HepG2 (cell line): ENCODE data around the gene CCNL1. TPM values are rescaled to one million over a fixed set of nuclear protein-coding genes. Genes with fewer than 3 reads are reported as not detected.

ENCODE experiments used
- ATAC-seq: fragments of 200-7000 bp; cut with Tn5 transposase; 3 replicates; pipeline ENCODE4 v1.9.1; 2020; ENCODE audit warnings: mild to moderate bottlenecking, moderate library complexity
- BruUV-seq: library from RNA; stranded (reverse); fragments of 400-500 nt; replicated peaks from 2 replicates; lab custom pipeline; 2021; lab: Mats Ljungman, UMichigan
- CTCF ChIA-PET: fragments of 300-600 bp; formaldehyde crosslinking; extraction: SDS; loops from one replicate; lab custom pipeline; 2021; ENCODE audit warnings: low total read pairs, inconsistent platforms, low intra/inter-chr PET ratio; lab: Yijun Ruan, JAX
- POLR2A ChIA-PET: fragments of 350-600 bp; sonication (Branson Sonifier 250); formaldehyde crosslinking; loops from one replicate; lab custom pipeline; 2020; ENCODE audit warnings: antibody characterized with exemption, inconsistent platforms; lab: Yijun Ruan, JAX
- DNase-seq: peaks from one replicate; pipeline ENCODE4 v3.0.0-alpha.2; 2015; ENCODE audit warnings: low spot score
- FAIRE-seq: peaks from 3 replicates; lab custom pipeline; 2011; peaks lifted over from hg19 to GRCh38; lab: Jason Lieb, UNC
- H2AFZ ChIP-seq: one replicate; pipeline ENCODE4 v1.6.1; 2011; ENCODE audit warnings: low read length, inconsistent platforms
- H3K27ac ChIP-seq: fragments of 300-600 bp; 3 replicates; pipeline ENCODE4 v1.8.0; 2011; ENCODE audit warnings: mixed run types, mild to moderate bottlenecking, mixed read lengths, low read length, inconsistent platforms; ENCODE audit not compliant: insufficient read depth; ENCODE audit errors: extremely low read length
- H3K27me3 ChIP-seq, 2 experiments: fragments of 200-600 bp in 1 of 2; 2 replicates in 1 of 2; 3 replicates in 1 of 2; pipeline versions ENCODE4 v1.6.0 to v1.8.0; 2011; ENCODE audit warnings: low read length in 2 of 2, mild to moderate bottlenecking in 2 of 2, moderate library complexity in 2 of 2, inconsistent platforms in 1 of 2; ENCODE audit not compliant: insufficient read depth in 2 of 2, control insufficient read depth in 1 of 2
- H3K36me3 ChIP-seq, 2 experiments: fragments of 200-600 bp in 1 of 2; replicated peaks in 1 of 2; 2 replicates in 1 of 2; 3 replicates in 1 of 2; pipeline versions ENCODE4 v1.5.1 to v1.8.0; 2011; ENCODE audit warnings: low read length in 2 of 2, inconsistent platforms in 1 of 2; ENCODE audit not compliant: insufficient read depth in 2 of 2, control insufficient read depth in 1 of 2
- H3K4me1 ChIP-seq: 2 replicates; pipeline ENCODE4 v1.5.1; 2012; ENCODE audit warnings: low read length, inconsistent platforms; ENCODE audit not compliant: insufficient read depth
- H3K4me2 ChIP-seq: 2 replicates; pipeline ENCODE4 v1.6.0; 2011; ENCODE audit warnings: low read depth, low read length, inconsistent platforms
- H3K4me3 ChIP-seq, 3 experiments: fragments of 200-600 bp in 1 of 3; sonication (generic), shearing (Covaris generic) in 1 of 3; replicated peaks in 1 of 3; 2 replicates each; pipeline ENCODE4 v1.5.1; 2011 to 2016; ENCODE audit warnings: low read length in 3 of 3, inconsistent platforms in 2 of 3, low read depth in 2 of 3, mild to moderate bottlenecking in 2 of 3, control low read depth in 1 of 3, mixed read lengths in 1 of 3; ENCODE audit not compliant: insufficient read depth in 1 of 3
- H3K79me2 ChIP-seq: one replicate; pipeline ENCODE4 v1.6.1; 2011; ENCODE audit warnings: low read length, inconsistent platforms; ENCODE audit not compliant: insufficient read depth
- H3K9ac ChIP-seq: 2 replicates; pipeline ENCODE4 v1.6.0; 2011; ENCODE audit warnings: mild to moderate bottlenecking, low read depth, low read length, inconsistent platforms; ENCODE audit not compliant: insufficient read depth
- H3K9me3 ChIP-seq: 2 replicates; pipeline ENCODE4 v1.5.1; 2012; ENCODE audit warnings: mild to moderate bottlenecking, low read length
- H4K20me1 ChIP-seq: 2 replicates; pipeline ENCODE4 v1.6.0; 2011; ENCODE audit warnings: inconsistent platforms, mild to moderate bottlenecking, low read length, moderate library complexity; ENCODE audit not compliant: insufficient read depth
- MIER3 ChIP-seq: IDR thresholded peaks from 2 replicates; pipeline ENCODE4 v1.6.1; 2016; ENCODE audit warnings: missing compliant biosample characterization, borderline replicate concordance
- MZF1 ChIP-seq: sonication (generic); formaldehyde crosslinking; IDR thresholded peaks from 2 replicates; pipeline ENCODE4 v1.8.1; 2023; ENCODE audit warnings: mild to moderate bottlenecking, missing genetic modification reagents, borderline replicate concordance
- PLRG1 ChIP-seq: fragments of 450-650 bp; conservative IDR thresholded peaks from 2 replicates; pipeline ENCODE4 v1.6.1; 2016
- SALL2 ChIP-seq: sonication (generic); formaldehyde crosslinking; IDR thresholded peaks from 2 replicates; pipeline ENCODE4 v1.8.1; 2023; ENCODE audit warnings: mild to moderate bottlenecking, missing genetic modification reagents, inconsistent platforms
- SOX6 ChIP-seq, 2 experiments: fragments of 450-650 bp in 1 of 2; sonication (generic) in 1 of 2; formaldehyde crosslinking in 1 of 2; IDR thresholded peaks; 2 replicates each; pipeline versions ENCODE4 v1.4.0 to v1.6.1; 2017 to 2020; ENCODE audit warnings: antibody characterized with exemption in 1 of 2, mild to moderate bottlenecking in 1 of 2, missing genetic modification reagents in 1 of 2
- TARDBP ChIP-seq: sonication (generic); formaldehyde crosslinking; IDR thresholded peaks from 2 replicates; pipeline ENCODE4 v1.8.0; 2022; ENCODE audit warnings: mild to moderate bottlenecking, missing genetic modification reagents
- ZNF547 ChIP-seq: sonication (generic); formaldehyde crosslinking; IDR thresholded peaks from 2 replicates; pipeline ENCODE4 v1.5.1; 2020; ENCODE audit warnings: mild to moderate bottlenecking, missing genetic modification reagents
- ZNF552 ChIP-seq: sonication (generic); formaldehyde crosslinking; IDR thresholded peaks from 2 replicates; pipeline ENCODE4 v1.9.0; 2022; ENCODE audit warnings: missing genetic modification reagents, mild to moderate bottlenecking, borderline replicate concordance
- ZNF777 ChIP-seq: sonication (generic); formaldehyde crosslinking; IDR thresholded peaks from 2 replicates; pipeline ENCODE4 v1.4.0; 2020; ENCODE audit warnings: missing genetic modification reagents
- ZNF788 ChIP-seq: sonication (generic); formaldehyde crosslinking; IDR thresholded peaks from 2 replicates; pipeline ENCODE4 v1.5.0; 2020; ENCODE audit warnings: mild to moderate bottlenecking, missing genetic modification reagents, borderline replicate concordance
- WGBS: methylation state at CpG from one replicate; pipeline ENCODE4 v1.1.6; 2017; ENCODE audit warnings: low lambda C conversion rate; 5-methylcytosine and 5-hydroxymethylcytosine counted together
- in situ Hi-C: cut with HindIII; loops from 2 replicates; pipeline ENCODE4 v1.10.0; 2017; ENCODE audit warnings: low pct_unique_long_range_greater_than_20kb; ENCODE audit not compliant: extremely low pct_ligation_motif_present
- intact Hi-C: fragments of 100-400 bp; cut with micrococcal nuclease; formaldehyde crosslinking; loops from one replicate; pipeline ENCODE4 v1.10.0; 2022; ENCODE audit not compliant: unreplicated experiment
- polyA plus RNA-seq, 8 experiments: library from polyadenylated mRNA; depleted of rRNA in 3 of 8; stranded (reverse) in 7 of 8; unstranded in 1 of 8; fragments of >200 nt; fragmentation: Illumina TruSeq in 4 of 8; extraction: Trizol in 4 of 8; gene quantifications; 2 replicates each; pipeline versions ENCODE4 v1.2.1 to v1.2.3, GENCODE V29; 2011 to 2016; ENCODE audit warnings: low read depth in 4 of 8, missing spikeins in 1 of 8, mixed read lengths in 1 of 8; ENCODE audit not compliant: insufficient read depth in 1 of 8
- total RNA-seq, 5 experiments: library from RNA; depleted of rRNA; stranded (reverse); fragments of >200 nt; fragmentation: Illumina TruSeq; extraction: Trizol; gene quantifications; 2 replicates each; pipeline ENCODE4 v1.2.3, GENCODE V29; 2016; ENCODE audit warnings: low read depth in 1 of 5
- TF ChIP-seq, protein P1 (sequence below): sonication (generic); formaldehyde crosslinking; IDR thresholded peaks from 2 replicates; pipeline ENCODE4 v1.4.0; 2020; ENCODE audit warnings: missing genetic modification reagents, borderline replicate concordance
- TF ChIP-seq, protein P2 (sequence below): sonication (generic); formaldehyde crosslinking; IDR thresholded peaks from 2 replicates; pipeline ENCODE4 v1.4.0; 2020; ENCODE audit warnings: missing genetic modification reagents, low read depth, mild to moderate bottlenecking, borderline replicate concordance
- TF ChIP-seq, protein P3 (sequence below): IDR thresholded peaks from 2 replicates; pipeline ENCODE4 v1.6.1; 2016; ENCODE audit warnings: missing genetic modification reagents, missing compliant biosample characterization
- TF ChIP-seq, protein P4 (sequence below): fragments of 450-650 bp; IDR thresholded peaks from 2 replicates; pipeline ENCODE4 v1.6.1; 2017
- TF ChIP-seq, protein P5 (sequence below): sonication (generic); formaldehyde crosslinking; IDR thresholded peaks from 2 replicates; pipeline ENCODE4 v1.4.0; 2020; ENCODE audit warnings: mild to moderate bottlenecking, missing genetic modification reagents

CCNL1 gene
- total and polyA plus RNA-seq, 2 of the 13 experiments (the other 11 are each of a cell fraction or from before 2014, with no cell fraction given): 151 to 303 TPM

DNA sequence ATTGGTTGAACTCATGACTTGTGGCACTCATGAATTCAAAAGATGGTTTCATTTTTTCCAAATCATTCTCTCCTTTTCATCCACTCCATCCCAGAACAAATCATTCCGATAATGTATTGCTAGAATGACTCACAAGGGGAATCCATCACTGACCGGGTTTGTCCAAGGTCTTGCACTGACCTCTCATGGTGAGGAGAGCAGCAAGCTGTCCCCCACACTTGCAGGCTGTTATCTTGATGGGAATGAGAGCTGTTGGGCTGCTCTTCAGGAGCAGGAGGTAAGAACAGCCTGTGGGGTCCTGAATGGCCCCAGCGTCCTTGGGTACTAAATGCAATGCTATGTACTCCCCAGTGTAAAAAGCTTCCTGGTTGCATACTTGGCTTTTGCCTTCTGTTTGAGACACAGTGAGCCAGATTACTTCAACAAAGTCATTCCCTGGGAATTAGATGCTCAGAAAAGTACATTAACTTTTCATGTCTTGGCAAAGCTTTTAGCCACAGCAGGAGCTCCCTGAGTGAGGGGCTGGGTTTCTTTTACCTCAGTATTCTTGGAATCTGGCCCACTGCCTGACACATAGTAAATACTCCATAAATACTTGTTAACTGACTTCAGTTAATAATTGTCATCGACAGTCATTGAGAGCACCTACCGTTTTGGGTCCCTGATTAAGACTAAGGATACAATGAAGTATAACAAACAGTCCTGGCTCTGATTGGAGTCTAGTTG, 24.1 kb downstream of the CCNL1 start (continued):
- TF ChIP-seq, protein P1, sequence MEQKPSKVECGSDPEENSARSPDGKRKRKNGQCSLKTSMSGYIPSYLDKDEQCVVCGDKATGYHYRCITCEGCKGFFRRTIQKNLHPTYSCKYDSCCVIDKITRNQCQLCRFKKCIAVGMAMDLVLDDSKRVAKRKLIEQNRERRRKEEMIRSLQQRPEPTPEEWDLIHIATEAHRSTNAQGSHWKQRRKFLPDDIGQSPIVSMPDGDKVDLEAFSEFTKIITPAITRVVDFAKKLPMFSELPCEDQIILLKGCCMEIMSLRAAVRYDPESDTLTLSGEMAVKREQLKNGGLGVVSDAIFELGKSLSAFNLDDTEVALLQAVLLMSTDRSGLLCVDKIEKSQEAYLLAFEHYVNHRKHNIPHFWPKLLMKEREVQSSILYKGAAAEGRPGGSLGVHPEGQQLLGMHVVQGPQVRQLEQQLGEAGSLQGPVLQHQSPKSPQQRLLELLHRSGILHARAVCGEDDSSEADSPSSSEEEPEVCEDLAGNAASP: peak; percentile 29; the same call in 1 of the 2 replicates
- TF ChIP-seq, protein P2, sequence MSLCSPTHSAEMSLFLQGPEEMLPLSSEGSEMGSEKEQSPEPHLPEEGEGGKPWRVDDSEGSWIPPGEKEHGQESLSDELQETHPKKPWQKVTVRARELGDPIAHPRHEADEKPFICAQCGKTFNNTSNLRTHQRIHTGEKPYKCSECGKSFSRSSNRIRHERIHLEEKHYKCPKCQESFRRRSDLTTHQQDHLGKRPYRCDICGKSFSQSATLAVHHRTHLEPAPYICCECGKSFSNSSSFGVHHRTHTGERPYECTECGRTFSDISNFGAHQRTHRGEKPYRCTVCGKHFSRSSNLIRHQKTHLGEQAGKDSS: no peak
- TF ChIP-seq MZF1 (CRISPR knock-in tag) (no peak), PLRG1 (no peak), ZNF788 (no peak)

DNA sequence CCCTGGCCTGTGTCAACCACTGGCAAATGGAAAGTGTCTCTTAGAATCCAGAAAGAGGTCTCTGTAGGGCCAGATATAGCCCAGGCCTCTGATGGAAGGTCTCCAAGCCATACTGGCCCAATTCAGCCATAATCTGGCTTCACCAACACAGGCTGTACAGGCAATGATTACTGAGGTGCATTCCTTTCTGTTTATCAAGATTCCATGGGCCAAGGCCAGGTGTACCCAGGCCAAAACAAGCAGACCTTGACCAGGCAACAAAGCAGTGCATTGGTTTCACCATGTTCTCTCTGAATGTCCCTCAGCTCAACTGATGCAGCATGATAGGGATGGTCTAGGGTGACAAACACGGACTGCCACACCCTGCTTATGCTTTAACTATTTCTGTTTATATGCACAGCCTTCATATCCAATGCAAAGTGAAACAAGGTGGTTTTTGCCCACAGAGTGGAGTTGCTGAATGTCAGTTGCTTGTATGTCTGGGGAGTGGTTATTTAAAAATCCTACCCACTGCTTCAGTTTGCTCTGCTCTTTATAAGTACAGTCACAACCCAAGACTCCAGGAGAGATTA, 25.2 kb downstream of the CCNL1 start:
- DNase-seq: peak; percentile 90
- peaks cover 73% of the 10 kb centered on the region for H3K4me1 ChIP-seq
- intact Hi-C loops: loop anchor here (5.0 to 10.0 kb wide), 6 partner anchors 150 to 982 kb away; no protein-coding TSS in a partner anchor
- no peaks in the 10 kb centered on the region for H3K79me2 ChIP-seq
- in situ Hi-C loops: loop anchor here (10.0 kb wide), 3 partner anchors 460 to 980 kb away; partner anchors contain the start of gene TIPARP
- BruUV-seq: no TSS peak
- peak overlapping the region; percentile 40; the same call in 1 of the 2 replicates for H3K9ac ChIP-seq
- H3K36me3 ChIP-seq: no peaks in the 10 kb centered on the region
- peak; percentile 75 for FAIRE-seq
- ChIA-PET CTCF (no interaction called here), POLR2A (interaction anchor here (0.7 to 5.2 kb wide), 10 partner anchors 12 to 580 kb away, joined by 3 to 100 read pairs (median 6); partner anchors contain the start of genes SSR3 and TIPARP)
- peak; percentile 68 for ATAC-seq
- peak overlapping the region; percentile 89 for H3K27ac ChIP-seq
- no peak overlapping the region for H2AFZ ChIP-seq
- peak overlapping the region; percentile 74 for H3K4me2 ChIP-seq
- peak overlapping the region in 1 of 3 experiments; percentile 24; a peak in 2 of 6 replicates for H3K4me3 ChIP-seq
- 0% methylated on average over 1 of the region's 1 CpG for WGBS
- H3K27me3 ChIP-seq: no peaks in the 10 kb centered on the region
- H4K20me1 ChIP-seq: no peaks in the 10 kb centered on the region
- H3K9me3 ChIP-seq: no peaks in the 10 kb centered on the region
- TF ChIP-seq ZNF777 (CRISPR knock-in tag) (no peak), ZNF552 (CRISPR knock-in tag) (no peak), TARDBP (CRISPR knock-in tag) (peak; percentile 85; the same call in 1 of the 2 replicates), SOX6 (IDR thresholded peaks at IDR 0.05) (no peak), SOX6 (CRISPR knock-in tag; IDR thresholded peaks at IDR 0.05) (peak; percentile 93), ZNF547 (CRISPR knock-in tag) (no peak), MIER3 (peak; percentile 91; the same call in 1 of the 2 replicates), SALL2 (CRISPR knock-in tag) (peak; percentile 71; the same call in 1 of the 2 replicates)
- TF ChIP-seq, protein P3, sequence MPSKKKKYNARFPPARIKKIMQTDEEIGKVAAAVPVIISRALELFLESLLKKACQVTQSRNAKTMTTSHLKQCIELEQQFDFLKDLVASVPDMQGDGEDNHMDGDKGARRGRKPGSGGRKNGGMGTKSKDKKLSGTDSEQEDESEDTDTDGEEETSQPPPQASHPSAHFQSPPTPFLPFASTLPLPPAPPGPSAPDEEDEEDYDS (CRISPR knock-in tag): peak; percentile 70
- TF ChIP-seq, protein P4, sequence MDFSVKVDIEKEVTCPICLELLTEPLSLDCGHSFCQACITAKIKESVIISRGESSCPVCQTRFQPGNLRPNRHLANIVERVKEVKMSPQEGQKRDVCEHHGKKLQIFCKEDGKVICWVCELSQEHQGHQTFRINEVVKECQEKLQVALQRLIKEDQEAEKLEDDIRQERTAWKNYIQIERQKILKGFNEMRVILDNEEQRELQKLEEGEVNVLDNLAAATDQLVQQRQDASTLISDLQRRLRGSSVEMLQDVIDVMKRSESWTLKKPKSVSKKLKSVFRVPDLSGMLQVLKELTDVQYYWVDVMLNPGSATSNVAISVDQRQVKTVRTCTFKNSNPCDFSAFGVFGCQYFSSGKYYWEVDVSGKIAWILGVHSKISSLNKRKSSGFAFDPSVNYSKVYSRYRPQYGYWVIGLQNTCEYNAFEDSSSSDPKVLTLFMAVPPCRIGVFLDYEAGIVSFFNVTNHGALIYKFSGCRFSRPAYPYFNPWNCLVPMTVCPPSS: no peak
- TF ChIP-seq, protein P5, sequence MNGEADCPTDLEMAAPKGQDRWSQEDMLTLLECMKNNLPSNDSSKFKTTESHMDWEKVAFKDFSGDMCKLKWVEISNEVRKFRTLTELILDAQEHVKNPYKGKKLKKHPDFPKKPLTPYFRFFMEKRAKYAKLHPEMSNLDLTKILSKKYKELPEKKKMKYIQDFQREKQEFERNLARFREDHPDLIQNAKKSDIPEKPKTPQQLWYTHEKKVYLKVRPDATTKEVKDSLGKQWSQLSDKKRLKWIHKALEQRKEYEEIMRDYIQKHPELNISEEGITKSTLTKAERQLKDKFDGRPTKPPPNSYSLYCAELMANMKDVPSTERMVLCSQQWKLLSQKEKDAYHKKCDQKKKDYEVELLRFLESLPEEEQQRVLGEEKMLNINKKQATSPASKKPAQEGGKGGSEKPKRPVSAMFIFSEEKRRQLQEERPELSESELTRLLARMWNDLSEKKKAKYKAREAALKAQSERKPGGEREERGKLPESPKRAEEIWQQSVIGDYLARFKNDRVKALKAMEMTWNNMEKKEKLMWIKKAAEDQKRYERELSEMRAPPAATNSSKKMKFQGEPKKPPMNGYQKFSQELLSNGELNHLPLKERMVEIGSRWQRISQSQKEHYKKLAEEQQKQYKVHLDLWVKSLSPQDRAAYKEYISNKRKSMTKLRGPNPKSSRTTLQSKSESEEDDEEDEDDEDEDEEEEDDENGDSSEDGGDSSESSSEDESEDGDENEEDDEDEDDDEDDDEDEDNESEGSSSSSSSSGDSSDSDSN: no peak
